HG02943 (cell line): Measurements from ENCODE around the gene PXN.
"Not testable (repeated sequence)": the region's sequence is repeated elsewhere in the genome, so short reads cannot be mapped to it uniquely, and the experiment has no call there.

Source experiments
- ATAC-seq: cut with Tn5 transposase; IDR thresholded peaks from one replicate; pipeline ENCODE4 v1.9.1; 2021; ENCODE audit warnings: mild to moderate bottlenecking, low read depth, moderate library complexity; ENCODE audit not compliant: unreplicated experiment

Gene PXN

GRCh38 chr12:120227233-120228040 lies 38.1 kb downstream of the PXN start:
- no peak for ATAC-seq

DNA sequence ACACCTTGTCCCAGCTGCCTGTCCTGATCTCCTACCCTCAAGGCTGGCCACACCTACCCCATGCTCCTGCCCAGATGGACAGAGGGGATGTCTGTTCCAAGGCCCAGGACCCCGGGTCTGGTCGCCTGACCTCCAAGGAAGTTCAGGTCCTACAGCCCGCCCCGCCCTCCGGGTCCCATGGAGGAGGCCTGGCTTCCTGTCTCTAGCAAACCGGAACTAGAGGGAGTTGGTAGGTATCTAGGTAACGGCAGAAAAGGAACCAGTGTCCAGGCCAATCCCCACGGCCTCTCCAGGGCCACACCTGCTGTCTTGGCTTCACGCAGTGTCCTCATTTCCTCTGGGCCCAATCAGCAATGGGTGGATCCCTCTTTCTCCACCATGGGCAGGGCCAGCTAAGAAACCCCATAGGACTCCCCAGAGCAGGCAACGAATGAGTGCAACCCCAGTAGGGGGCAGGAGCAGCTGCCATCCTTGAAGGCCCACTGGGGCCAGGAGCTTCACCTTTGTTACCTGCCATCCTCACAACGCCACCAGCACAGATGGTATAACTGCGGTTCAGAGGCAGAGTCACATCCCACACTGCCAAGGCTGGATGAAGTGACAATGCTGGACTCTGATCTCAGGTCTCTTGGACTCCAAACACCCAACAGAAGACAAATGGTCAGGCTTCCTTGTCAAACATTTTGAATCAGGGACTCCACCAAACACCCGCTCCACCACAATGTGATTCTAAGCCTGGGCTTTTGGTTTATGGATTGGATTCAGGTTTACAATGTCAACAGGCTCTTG lies 39.5 kb downstream of the PXN start:
- ATAC-seq = no peak

DNA sequence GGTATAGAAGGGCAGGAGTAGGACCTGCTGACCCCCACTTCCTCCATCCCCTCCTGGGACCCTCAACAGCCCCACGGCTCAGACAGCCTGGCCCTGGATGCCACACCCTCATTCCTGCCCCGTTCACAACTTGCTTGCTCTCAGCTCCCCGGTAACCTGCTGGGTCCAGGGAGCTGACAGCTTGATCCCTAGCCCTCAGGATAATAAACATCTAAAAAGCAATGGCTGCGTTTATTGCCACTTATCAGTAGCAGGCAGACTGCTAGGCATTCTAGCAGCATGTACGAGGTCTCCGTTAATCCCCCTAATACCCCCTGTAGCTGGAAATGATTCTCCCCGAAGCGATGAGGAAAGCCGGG lies 40.4 kb downstream of the PXN start:
- ATAC-seq = no peak

DNA sequence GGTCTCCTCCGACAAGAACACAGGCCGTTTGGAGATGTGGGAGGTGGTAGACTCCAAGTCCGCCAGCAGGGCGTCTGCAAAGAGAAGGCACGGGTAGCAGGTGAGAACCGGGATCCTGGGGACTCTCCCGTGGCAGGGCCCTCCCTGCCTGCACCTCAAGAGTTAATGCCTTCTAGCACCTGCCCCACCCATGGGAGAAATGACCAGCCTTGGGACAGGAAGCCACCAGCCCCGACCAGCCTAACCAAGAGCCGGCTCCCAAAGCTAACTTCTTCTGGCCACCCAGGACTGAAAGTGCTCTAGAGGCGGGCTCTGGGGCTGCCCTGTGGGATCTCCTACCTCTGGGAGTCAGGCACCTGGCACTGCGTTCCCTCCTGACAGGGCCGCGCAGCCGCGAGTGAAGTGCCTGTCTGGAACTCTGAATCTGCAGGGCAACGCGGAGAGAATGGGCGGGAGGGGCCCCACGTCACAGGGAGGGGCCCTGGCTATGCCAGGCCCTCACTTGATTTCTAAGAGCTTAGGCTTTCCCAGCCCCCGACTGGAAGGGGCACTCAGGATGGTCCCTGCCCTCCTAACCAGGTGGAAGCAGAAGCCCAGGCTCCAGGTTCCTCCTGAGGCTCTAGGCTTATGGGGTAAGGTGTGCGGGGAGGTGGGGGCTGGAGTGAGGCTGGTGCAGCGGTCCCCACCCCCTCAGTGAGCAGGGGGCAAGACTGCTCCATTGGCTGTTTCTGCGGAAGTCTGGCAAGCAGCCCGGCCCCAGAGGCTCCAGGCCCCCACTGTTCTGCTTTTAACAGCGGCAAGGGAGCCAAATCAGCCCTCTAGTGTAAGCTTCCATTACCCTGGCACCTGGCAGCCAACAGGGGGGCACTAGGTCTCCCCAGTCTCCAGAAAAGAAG lies 41.0 kb downstream of the PXN start:
- ATAC-seq = no peak

- ATAC-seq = no peak
These were observed 41.8 kb downstream of the PXN start for GRCh38 chr12:120223458-120224303.

GRCh38 chr12:120222288-120222832 lies 43.2 kb downstream of the PXN start:
- ATAC-seq = no peak

GRCh38 chr12:120221576-120221900 lies 44.0 kb downstream of the PXN start:
- ATAC-seq = no peak

GRCh38 chr12:120220838-120221575 lies 44.5 kb downstream of the PXN start:
- ATAC-seq = no peak

- no peak for ATAC-seq
These were observed 46.6 kb downstream of the PXN start for GRCh38 chr12:120218680-120219606.

DNA sequence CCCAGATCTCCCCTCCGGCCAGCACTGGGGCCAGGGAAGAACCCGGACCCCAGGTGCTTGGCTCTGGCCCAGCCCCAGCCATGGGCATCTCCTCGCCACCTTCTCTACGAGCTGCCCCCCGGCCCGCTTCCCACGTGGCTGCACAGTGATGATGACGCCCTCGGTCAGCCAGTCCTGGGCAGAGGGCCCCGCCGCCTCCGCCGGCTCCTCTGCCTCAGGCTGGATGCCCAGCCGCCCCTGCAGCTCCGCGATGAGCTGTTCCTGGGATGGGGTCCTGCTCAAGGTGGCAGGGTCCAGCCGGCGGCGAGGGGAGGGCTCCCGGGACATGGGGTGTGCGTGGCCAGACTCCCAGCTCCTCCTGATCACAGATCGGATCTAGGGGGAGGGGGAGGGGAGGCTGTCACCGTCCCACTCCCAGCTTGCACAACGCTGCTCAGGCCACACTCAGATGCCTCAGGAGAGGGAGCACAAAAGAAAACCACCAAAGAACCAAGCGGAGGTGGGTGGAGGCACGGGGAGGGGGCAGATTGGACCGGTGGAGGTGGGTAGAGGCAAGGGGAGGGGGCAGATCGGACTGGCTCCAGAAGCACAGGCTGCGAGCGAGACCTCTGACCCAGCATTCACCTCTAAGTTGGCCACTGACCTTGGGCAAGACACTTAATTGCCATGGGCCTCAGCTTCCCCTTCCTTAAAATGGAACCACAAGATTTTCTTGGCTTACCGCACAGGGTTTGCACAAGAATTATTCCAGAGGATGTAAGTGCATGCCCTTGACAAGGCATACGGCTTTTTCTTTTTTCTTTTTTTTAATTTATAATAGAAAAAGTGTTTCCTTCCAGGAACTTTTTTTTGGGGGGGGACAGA lies 48.6 kb downstream of the PXN start:
- no peak for ATAC-seq

DNA sequence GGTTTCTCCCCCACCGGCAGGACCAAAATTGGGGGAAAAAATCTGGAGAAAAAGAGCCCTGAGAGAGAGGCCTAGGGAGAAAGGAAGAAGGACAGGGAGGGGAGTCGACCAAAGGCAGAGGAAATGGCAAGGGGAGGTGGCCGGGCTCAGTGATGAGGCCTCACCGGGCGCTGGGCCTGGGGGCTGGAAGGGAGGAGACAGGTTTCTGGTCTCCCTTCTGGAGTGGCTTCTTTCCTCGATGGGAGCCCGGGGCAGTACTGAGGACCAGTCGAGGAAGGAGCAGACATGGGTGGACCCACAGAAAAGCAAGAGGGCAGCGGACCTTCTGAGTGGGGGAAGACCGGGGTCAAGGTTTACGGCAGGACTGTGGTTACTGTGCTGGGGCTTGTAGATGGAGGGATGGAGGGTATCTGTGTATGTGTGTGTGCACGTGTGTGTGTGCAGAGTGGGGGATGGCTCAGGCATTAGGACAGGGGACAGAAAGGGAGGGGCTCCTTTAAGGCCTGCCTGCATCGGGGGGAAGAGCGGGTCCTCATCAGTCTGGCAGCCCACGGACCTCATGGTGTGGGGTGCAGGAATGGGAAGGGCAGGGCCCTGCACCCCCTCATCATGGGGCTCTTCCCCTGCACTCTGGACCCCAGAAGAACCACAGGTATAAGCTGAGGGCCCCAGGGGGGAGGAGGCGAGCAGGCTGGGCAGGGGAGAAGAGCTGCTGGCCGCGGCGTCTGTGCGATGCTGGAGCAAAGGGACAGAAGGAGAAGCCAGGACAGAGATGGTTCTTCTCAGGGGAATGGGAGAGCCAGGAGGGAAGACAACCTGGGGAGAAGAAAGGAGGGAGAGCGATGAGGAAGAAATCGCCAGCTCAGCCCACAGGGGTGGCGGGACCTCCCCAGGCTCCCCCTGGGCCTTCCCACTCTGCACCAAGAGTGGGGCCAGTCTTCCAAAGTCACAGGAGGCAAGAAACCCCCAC lies 49.5 kb downstream of the PXN start:
- no peak for ATAC-seq

- no peak for ATAC-seq
These were observed 50.2 kb downstream of the PXN start for GRCh38 chr12:120215357-120215735.

- ATAC-seq = no peak
These were observed 50.7 kb downstream of the PXN start for GRCh38 chr12:120214626-120215356.

DNA sequence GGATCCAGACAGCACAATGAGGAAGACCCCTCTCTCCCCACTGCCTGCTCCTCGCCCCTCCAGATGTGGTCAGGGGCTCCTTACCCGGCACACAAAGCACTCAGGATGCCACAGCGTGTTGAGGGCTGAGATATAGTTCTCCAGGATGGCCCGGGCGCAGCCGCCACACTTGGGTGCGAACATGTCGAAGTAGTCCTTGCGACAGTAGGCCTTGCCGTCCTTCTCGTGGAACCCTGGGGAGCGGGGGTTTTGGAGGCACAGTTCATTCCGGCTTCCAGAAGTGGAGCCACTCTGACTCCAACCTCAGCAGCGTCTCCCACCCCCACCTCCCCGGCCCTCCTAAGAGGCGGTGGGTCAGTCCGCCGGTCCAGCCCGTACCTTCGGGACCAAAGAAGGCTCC lies 51.8 kb downstream of the PXN start:
- ATAC-seq = no peak

GRCh38 chr12:120213182-120213581 lies 52.3 kb downstream of the PXN start:
- not testable (repeated sequence) for ATAC-seq
